Inflammatory macrophage (primary cell): ENCODE results near the gene ARMS2.
A peak's percentile ranks its signal among the peaks of the same experiment; 100 is the strongest.

Source experiments
- DNase-seq, 2 donors: peaks; one replicate each; pipeline ENCODE4 v3.0.0-alpha.2; 2020 to 2022

ARMS2 gene

GRCh38 chr10:122494833-122495232 is 40.4 kb downstream of the ARMS2 start:
- no peak for DNase-seq

DNA sequence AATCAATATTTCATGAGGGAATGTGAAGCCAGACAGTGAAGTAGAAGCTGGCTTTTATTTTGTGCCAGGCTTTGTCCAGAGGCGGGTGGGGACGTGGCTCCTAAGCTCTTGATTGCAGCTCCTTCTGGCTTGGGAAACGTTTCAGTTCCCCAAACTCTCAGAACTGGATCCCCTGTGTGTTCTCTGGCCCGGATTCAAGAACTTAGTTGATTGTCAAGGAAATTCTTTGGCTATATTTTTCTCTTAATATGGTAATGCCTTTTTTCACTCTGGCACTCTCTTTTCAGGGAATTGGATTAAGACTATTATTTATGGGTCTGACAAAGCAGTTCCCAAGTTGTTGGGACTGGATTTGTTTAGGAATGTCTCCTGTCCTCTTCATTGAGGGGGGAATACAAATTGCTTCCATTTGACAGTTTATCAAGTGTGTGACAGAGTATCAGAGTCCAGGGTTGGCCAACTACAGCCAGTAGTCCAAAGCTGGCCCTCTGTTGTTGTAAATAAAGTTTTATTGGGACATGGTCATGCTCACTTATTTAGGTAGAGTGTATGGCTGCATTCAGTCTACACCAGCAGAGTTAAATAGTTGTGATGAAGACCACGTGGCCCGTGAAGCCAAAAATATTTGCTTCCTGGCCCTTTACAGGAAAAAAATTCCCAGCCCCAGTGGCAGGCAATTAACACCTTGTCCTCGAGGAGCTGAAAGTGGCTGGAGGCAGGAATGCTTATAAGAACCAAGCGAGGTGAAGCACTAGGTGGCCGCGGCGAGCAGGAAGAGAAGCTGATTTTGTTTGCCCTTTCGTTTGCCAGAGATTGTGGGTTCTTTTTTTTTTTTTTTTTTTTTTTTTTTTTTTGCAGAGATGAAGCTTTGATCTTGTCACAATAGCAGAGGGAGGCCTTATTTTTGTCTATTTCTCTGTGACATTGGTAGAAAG is 41.2 kb downstream of the ARMS2 start:
- peak in 1 of 2 donors; percentile 48 for DNase-seq

GRCh38 chr10:122497241-122497640 is 42.8 kb downstream of the ARMS2 start:
- no peak for DNase-seq

DNA sequence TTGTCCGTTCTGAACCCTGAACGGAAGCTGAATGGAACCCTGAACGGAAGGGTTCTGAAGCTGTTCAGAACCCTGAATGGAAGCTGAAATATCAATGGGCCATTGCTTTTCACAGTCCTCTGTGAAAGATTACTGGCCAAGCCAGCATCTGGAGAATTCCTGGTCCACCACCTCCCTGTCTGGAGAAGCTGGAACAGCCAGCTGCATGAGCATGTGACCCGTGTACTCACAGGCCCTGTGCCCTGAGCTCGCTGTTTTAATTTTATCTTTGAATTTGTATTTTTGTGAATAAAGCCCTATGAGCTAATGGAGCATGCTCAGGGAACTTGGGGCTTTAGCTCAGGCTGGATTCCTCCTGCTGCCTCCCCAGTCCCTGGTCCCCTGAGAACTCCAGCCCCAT is 44.1 kb downstream of the ARMS2 start:
- DNase-seq = no peak

DNA sequence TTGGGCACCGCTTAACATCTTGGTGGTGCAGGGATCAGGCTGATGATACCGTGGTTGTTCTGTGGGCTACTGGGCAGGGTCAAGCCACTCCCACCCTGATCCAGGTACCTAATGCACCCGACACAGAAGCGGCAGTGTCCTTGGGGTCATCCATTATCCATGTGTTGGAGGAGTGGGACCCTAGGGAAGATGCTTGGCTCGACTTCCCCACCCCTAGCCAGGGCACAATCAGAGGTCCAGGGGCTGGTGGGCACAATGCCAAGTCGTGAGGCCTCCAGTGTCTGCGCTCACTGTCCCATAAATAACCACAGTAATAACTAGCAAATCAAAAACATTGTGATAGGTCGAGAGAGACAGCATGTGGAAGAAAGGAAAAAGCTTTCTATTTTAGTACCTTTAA is 44.6 kb downstream of the ARMS2 start:
- no peak for DNase-seq

DNA sequence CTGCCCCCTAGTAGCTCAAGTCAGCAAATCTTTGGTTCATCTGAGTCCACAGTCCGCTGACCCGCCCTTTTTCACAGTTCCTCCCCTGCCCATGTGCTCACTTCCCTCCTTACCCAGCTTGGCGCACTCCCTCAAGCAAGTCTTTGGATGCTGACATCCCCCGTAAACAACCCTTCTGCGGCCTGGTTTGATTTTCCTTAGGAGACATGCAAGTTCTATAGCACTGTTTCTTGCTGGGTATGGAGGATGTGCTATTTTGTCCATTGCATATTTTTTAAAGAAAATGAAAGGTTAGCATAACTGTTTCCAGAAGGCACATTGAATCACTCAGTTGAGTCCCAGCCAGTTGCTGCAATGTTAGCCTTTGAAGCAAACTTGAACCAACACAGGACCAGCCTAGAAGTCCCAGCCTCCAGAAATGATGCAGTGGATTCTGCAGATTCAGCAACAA is 45.1 kb downstream of the ARMS2 start:
- DNase-seq = peak in 1 of 2 donors; percentile 4

DNA sequence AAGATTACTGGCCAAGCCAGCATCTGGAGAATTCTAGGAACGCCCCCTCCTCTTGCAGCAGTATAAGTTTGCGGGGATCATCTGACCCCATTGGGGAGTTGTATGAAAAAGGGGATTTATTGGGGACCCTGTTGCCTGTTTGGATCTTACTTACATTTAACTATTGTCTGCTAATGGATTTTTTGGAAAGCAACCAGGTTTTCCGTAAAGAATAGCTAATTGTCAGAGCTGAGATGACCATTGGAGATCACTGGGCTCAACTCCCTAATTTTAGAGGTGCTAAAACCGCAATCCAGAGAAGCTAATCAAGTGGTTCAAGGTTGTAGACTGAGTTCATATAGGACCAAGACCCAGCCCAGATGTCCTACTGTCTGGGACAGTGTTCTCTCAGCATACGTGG is 45.7 kb downstream of the ARMS2 start:
- no peak for DNase-seq

DNA sequence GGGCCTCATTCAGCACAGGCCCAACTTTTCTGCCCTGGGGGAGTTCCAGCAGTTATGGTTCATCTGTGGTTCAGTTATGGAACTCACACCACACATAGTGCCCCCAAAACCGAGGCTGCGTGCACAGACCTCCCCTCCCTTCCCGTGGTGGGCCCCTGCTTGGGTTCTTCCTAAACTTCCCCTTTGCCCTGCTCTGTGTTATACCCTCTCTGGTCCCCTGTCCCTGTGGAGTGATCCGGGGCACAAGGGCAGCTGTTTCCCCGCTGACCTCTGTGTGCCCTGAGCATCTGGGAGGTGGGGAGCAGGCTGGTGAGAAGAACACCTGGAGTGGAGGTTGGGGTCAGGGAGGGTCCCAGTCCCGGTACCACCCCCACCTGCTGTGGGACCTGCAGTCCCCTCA is 46.3 kb downstream of the ARMS2 start:
- no peak for DNase-seq

DNA sequence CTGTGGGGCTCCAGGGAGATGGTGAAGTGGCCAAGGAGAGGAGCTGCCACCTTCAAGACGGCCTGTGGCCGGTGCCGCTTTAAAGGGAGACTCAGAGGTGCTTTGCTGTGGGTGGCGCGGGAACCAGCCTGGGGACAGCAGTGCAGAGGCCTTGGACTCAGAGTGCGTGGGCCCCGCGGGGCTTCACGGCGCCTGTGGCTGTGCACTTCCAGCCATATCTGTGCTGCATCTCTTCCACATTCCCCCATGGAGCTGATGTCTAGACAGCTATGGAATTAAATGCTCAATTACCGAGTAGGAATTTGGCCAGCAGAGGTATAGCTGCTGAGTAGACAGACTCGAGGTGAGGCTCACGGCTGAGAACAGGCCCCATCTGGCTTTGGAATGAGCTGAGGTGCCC is 48.6 kb downstream of the ARMS2 start:
- DNase-seq = no peak

DNA sequence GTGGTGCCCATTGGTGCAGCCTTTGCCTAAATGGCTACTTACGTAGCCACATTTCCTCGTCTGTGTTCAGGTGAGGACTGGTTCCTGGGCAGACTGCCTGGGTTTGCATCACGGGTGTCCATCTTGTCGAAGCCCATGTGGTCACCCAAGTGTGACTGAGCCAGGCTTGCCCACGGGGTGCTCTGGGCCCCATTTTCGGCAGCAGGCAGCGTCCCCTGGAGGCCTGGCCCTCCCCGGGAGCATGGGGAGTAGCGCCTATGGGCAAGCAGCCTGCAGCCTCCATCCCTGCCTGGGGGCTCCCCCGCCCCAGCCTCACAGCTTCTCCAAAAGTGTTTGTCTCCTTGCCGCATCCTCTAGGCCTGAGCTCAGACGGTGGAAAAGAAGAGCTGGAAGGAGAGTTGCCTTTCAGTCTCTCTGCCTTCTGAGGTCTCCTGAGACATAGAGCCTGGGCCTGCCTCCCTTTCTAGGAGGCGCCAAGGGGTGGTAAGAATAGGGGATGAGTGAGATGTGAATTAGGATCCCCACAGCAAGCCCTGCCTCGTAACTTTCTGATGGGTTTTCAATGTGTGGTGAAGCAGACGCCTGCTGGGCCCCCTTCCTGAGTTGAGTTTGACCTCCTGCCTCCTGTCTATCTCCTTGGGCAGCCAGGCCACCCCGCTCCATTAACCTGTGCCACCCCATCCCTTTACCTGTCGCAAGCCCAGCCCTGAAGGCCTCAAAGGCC is 49.6 kb downstream of the ARMS2 start:
- no peak for DNase-seq

GRCh38 chr10:122504610-122504950 is 50.1 kb downstream of the ARMS2 start:
- no peak for DNase-seq

- no peak for DNase-seq
Observed at GRCh38 chr10:122505011-122505410, 50.6 kb downstream of the ARMS2 start.

DNA sequence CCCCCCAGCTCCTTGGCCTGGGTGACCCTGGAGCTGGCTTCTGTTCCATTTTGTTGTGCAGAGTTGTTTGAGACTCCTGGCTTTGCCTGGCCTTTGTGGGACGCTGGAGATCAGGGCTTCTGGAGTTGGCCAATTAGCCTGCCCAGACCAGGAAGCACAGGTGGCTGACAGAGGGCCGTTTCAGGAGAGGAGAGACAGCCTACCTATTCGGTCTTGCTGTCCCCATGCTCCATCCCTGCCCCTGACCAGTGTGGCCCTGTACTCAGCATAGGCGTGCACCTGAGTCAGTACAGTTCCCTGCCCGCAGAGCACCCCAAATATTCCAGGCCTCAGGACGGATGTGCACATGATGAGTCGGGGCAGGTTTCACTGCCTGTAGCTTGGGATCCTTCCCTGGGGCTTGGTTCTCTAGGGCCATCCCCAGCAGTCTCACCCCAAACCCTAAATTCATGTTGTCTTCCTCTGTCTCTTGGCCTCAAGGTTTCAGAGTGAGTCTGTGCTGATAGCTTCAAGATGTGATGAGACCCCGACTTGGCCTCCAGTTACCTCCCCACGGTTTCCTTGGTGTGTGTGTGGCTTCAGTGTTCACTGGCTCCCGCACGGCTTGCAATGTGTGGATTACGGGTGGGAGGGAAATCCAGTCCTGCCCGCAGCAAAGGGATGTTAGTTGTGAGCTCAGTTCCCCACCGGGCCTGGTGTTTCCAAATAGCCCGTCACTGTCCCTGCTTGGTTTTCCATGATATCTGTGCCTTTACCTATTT is 51.6 kb downstream of the ARMS2 start:
- no peak for DNase-seq
